Measurements from ENCODE around the gene AIFM3. TPM values are rescaled to one million over a fixed set of nuclear protein-coding genes. Genes with fewer than 3 reads are reported as not detected.

Gene AIFM3, protein sequence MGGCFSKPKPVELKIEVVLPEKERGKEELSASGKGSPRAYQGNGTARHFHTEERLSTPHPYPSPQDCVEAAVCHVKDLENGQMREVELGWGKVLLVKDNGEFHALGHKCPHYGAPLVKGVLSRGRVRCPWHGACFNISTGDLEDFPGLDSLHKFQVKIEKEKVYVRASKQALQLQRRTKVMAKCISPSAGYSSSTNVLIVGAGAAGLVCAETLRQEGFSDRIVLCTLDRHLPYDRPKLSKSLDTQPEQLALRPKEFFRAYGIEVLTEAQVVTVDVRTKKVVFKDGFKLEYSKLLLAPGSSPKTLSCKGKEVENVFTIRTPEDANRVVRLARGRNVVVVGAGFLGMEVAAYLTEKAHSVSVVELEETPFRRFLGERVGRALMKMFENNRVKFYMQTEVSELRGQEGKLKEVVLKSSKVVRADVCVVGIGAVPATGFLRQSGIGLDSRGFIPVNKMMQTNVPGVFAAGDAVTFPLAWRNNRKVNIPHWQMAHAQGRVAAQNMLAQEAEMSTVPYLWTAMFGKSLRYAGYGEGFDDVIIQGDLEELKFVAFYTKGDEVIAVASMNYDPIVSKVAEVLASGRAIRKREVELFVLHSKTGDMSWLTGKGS
- polyA plus RNA-seq (2012; ENCODE audit: insufficient read depth, insufficient read length, low read depth), result 3.2 TPM

DNA sequence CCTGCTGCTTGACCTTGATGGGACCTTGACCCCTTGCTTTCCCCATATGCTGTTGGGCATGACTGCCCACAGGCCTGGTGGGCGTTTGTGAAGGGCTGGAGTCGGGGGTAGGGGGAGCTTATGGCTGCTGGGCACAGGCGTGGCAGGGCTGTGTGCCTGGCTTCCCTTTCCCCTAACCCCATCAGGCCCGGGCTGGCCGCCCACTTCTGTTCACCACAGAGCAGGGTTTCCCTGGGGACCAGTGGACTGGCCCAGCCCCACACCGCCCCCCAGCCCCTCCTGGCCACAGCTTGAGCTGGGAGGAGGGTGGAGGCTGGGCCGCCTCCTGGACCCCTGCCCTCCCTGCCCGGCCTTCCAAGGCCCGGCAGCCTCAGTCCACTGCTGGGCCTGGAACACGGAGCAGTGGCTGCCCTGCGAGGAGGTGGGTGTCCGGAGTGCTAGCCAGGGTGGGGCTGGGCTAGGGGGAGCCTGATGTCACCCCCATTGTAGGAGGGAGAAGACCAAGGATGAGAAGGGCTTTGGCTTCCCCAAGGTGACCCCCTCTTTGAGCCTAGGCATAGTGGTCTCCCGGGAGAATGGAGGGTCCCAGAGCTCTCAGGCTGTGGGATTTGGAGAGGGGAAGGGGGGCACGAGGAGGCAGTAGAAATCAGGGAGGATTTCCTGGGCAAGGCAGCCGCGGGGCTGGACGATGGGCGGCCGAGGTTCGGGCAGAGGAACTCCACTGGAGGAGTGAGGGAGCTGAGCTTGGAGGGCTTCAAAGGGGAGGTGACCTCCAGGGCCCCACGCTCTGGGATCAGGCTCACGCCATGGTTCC is at the start of gene AIFM3:
TSS of gene AIFM3 (plus strand) at position 373 of the 814 bp plus-strand sequence. CDS start 690 bp downstream, outside the sequence.
- Histone ChIP-seq H3K4me1 (no peaks in the 10 kb centered on the region; the same call in 1 of the 2 replicates), H3K9me3 (no peaks in the 10 kb centered on the region), H3K27me3 (peaks cover 11% of the 10 kb centered on the region), H3K36me3 (no peaks in the 10 kb centered on the region), H3K4me3 (ENCODE audit: low read depth, low read length) (no peak within 1 kb of the TSS)
- TF ChIP-seq, protein P1, sequence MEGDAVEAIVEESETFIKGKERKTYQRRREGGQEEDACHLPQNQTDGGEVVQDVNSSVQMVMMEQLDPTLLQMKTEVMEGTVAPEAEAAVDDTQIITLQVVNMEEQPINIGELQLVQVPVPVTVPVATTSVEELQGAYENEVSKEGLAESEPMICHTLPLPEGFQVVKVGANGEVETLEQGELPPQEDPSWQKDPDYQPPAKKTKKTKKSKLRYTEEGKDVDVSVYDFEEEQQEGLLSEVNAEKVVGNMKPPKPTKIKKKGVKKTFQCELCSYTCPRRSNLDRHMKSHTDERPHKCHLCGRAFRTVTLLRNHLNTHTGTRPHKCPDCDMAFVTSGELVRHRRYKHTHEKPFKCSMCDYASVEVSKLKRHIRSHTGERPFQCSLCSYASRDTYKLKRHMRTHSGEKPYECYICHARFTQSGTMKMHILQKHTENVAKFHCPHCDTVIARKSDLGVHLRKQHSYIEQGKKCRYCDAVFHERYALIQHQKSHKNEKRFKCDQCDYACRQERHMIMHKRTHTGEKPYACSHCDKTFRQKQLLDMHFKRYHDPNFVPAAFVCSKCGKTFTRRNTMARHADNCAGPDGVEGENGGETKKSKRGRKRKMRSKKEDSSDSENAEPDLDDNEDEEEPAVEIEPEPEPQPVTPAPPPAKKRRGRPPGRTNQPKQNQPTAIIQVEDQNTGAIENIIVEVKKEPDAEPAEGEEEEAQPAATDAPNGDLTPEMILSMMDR (IDR thresholded peaks at IDR 0.05; ENCODE audit: low read depth, low read length), result no peak
- DNase-seq, result no peak

DNA sequence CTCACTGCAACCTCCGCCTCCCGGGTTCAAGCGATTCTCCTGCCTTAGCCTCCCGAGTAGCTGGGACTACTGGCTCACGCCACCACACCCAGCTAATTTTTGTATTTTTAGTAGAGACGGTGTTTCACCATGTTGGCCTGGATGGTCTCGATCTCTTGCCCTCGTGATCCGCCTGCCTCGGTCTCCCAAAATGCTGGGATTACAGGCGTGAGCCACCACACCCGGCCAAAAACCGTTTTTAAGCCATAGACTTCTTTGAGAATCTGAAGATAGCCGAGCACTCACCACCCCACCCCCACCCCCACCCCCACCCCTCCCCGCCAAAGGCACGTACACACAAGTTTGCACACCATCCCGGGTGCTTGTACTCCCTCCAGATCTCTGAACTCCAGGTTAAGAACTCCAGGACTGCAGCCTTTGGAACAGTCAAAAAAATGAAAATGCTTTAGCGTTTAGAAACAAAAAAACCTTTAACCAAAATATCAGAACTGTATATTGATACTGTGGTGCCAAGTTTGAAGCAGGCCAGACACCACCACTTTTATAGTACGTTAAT is 48.3 kb upstream of the AIFM3 start:
- Histone ChIP-seq H3K9me3 (no peaks in the 10 kb centered on the region), H3K27me3 (no peaks in the 10 kb centered on the region), H3K4me3 (ENCODE audit: low read depth, low read length) (peak overlapping the region; percentile 96), H3K4me1 (no peaks in the 10 kb centered on the region; the same call in 1 of the 2 replicates), H3K36me3 (peaks cover 15% of the 10 kb centered on the region)
- TF ChIP-seq, protein P1 (IDR thresholded peaks at IDR 0.05; ENCODE audit: low read depth, low read length), result no peak
- DNase-seq, result peak; percentile 14

DNA sequence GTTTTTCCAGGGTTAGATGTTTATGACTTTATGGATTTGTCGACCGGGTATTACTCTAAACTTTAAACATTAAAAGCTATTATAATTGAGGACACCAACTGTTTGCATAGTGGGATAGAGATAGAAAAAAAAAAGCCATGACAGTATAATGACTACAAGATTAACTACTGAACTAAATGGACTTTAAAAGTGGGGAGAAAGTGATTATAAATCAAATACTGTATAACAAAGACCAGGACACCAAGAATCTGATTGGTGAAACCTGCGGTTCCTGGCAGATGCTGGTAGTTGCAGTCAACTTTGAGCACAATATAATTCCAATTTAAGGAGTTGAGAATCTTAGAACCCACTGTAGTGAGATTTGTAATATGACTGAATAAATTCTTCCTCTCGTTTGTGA is 47.3 kb upstream of the AIFM3 start:
- Histone ChIP-seq H3K36me3 (peaks cover 22% of the 10 kb centered on the region), H3K9me3 (no peaks in the 10 kb centered on the region), H3K4me3 (ENCODE audit: low read depth, low read length) (peak overlapping the region; percentile 96), H3K4me1 (no peaks in the 10 kb centered on the region; the same call in 1 of the 2 replicates), H3K27me3 (no peaks in the 10 kb centered on the region)
- no peak for DNase-seq
- TF ChIP-seq, protein P1 (IDR thresholded peaks at IDR 0.05; ENCODE audit: low read depth, low read length), result no peak

DNA sequence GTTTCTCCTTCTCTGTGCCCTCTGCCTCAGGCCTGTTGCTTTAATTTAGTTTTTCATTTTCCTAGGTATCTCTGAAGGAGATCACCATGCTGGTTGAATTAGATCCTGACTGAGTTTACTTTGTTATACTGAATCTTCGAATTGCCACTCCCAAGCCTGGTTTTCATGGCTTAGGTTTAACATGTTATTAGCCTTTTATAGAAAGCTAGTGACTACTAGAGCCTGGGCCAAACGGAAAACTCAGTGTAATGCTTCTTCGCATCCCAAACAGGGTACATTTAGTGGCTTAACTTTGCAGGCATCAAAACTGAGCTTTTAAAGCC is 46.2 kb upstream of the AIFM3 start:
- Histone ChIP-seq H3K27me3 (no peaks in the 10 kb centered on the region), H3K4me3 (ENCODE audit: low read depth, low read length) (peak overlapping the region; percentile 96), H3K36me3 (peaks cover 27% of the 10 kb centered on the region), H3K9me3 (no peaks in the 10 kb centered on the region), H3K4me1 (no peaks in the 10 kb centered on the region; the same call in 1 of the 2 replicates)
- DNase-seq, result no peak
- TF ChIP-seq, protein P1 (IDR thresholded peaks at IDR 0.05; ENCODE audit: low read depth, low read length), result no peak

DNA sequence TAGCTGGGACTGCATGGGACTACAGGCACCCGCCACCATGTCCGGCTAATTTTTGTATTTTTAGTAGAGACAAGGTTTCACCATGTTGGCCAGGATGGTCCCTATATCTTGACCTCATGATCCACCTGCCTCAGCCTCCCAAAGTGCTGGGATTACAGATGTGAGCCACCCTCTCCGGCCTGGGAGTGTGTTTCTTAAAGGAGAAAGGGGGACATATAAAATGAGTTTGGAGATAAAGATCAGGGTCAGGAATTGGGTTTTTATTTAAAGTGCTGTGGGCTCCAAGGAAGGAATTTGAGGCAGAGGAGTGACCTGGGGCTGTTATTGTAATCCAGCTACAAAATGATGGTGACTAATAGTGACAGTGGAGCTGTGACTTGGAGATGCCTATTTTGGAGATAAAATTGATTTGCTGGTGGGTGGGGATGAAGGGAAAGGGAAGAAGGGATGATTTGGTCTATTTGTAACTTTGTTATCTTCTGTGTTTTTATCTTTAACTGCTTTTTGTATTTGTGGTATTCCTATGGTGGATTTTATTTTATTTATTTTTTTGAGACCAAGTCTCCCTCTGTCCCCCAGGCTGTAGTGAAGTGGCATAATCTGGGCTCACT is 44.8 kb upstream of the AIFM3 start:
- TF ChIP-seq, protein P1 (IDR thresholded peaks at IDR 0.05; ENCODE audit: low read depth, low read length), result no peak
- DNase-seq, result no peak
- no peak overlapping the region for H3K4me3 ChIP-seq (ENCODE audit: low read depth, low read length)
- H3K36me3 ChIP-seq, result peaks cover 29% of the 10 kb centered on the region
- H3K27me3 ChIP-seq, result no peaks in the 10 kb centered on the region
- H3K9me3 ChIP-seq, result no peaks in the 10 kb centered on the region
- H3K4me1 ChIP-seq, result no peaks in the 10 kb centered on the region; the same call in 1 of the 2 replicates

Data from BE2C (cell line).